ENCODE results near the gene ZMYND8.

GRCh38 chr20:47379433-47380150 lies 23.1 kb upstream of the ZMYND8 start:
- TF ChIP-seq CTCF (IDR thresholded peaks at IDR 0.05) (no peak), POLR2AphosphoS5 (IDR thresholded peaks at IDR 0.05) (no peak), EP300 (IDR thresholded peaks at IDR 0.05) (no peak)
